MM.1S (cell line): ENCODE measurements around the gene NUMB.

ENCODE experiments used
- DNase-seq: peaks from one replicate; pipeline ENCODE4 v3.0.0-alpha.2; 2015
- H2AFZ ChIP-seq: fragments of 300-600 bp; sonication (generic); 2 replicates; pipeline ENCODE4 v1.6.0; 2016; ENCODE audit warnings: antibody characterized with exemption, low read length
- H3F3A ChIP-seq: fragments of 300-600 bp; sonication (generic); 2 replicates; pipeline ENCODE4 v1.6.1; 2016; ENCODE audit warnings: mild to moderate bottlenecking, antibody characterized with exemption, low read length, moderate library complexity, mixed read lengths; ENCODE audit not compliant: insufficient read depth
- H3K27ac ChIP-seq: fragments of 300-600 bp; sonication (generic); 2 replicates; pipeline ENCODE4 v1.5.1; 2016; ENCODE audit warnings: mild to moderate bottlenecking, low read length
- H3K27me3 ChIP-seq: fragments of 300-600 bp; sonication (generic); replicated peaks from 2 replicates; pipeline ENCODE4 v1.6.0; 2016; ENCODE audit warnings: low read length; ENCODE audit not compliant: insufficient read depth
- H3K36me3 ChIP-seq: fragments of 300-600 bp; sonication (generic); replicated peaks from 2 replicates; pipeline ENCODE4 v1.6.1; 2016; ENCODE audit warnings: mild to moderate bottlenecking, low read length, mixed read lengths; ENCODE audit not compliant: insufficient read depth
- H3K4me1 ChIP-seq: fragments of 300-600 bp; sonication (generic); 2 replicates; pipeline ENCODE4 v1.6.1; 2016; ENCODE audit warnings: low read length, mixed read lengths
- H3K4me2 ChIP-seq: fragments of 300-600 bp; sonication (generic); 2 replicates; pipeline ENCODE4 v1.6.0; 2016; ENCODE audit warnings: low read depth, low read length
- H3K4me3 ChIP-seq: fragments of 300-600 bp; sonication (generic); 2 replicates; pipeline ENCODE4 v1.5.1; 2016; ENCODE audit warnings: low read length, mixed read lengths
- H3K79me2 ChIP-seq: fragments of 300-600 bp; sonication (generic); 2 replicates; pipeline ENCODE4 v1.6.1; 2016; ENCODE audit warnings: mixed run types, low read length, mixed read lengths
- H3K9ac ChIP-seq: fragments of 300-600 bp; sonication (generic); 2 replicates; pipeline ENCODE4 v1.6.1; 2016; ENCODE audit warnings: low read length, mixed read lengths
- H3K9me2 ChIP-seq: fragments of 300-600 bp; sonication (generic); replicated peaks from 2 replicates; pipeline ENCODE4 v1.6.1; 2016; ENCODE audit warnings: mild to moderate bottlenecking, low read length, mixed read lengths; ENCODE audit not compliant: insufficient read depth
- H3K9me3 ChIP-seq: fragments of 300-600 bp; sonication (generic); replicated peaks from 2 replicates; pipeline ENCODE4 v1.6.1; 2016; ENCODE audit warnings: mild to moderate bottlenecking, low read length, mixed read lengths; ENCODE audit not compliant: insufficient read depth
- H4K20me1 ChIP-seq: fragments of 300-600 bp; sonication (generic); 2 replicates; pipeline ENCODE4 v1.6.1; 2016; ENCODE audit warnings: mild to moderate bottlenecking, low read length, moderate library complexity, mixed read lengths; ENCODE audit not compliant: insufficient read depth
- EZH2 ChIP-seq: fragments of 300-600 bp; sonication (generic); optimal IDR thresholded peaks from 2 replicates; pipeline ENCODE3; 2017; ENCODE audit warnings: low read depth, mild to moderate bottlenecking, antibody characterized with exemption, low read length, mixed read lengths
- EZH2phosphoT487 ChIP-seq: fragments of 300-600 bp; sonication (generic); IDR thresholded peaks from 2 replicates; pipeline ENCODE4 v1.6.1; 2018; ENCODE audit warnings: antibody characterized with exemption, low read length
- TF ChIP-seq, protein P1 (sequence below): fragments of 300-600 bp; sonication (generic); IDR thresholded peaks from 2 replicates; pipeline ENCODE4 v1.5.1; 2016; ENCODE audit warnings: antibody characterized with exemption, low read length, mixed read lengths

The NUMB gene

GRCh38 chr14:73376585-73376984 lies 81.8 kb downstream of the NUMB start:
- Histone ChIP-seq H3K79me2 (no peaks in the 10 kb centered on the region), H3K4me2 (no peak overlapping the region), H3K4me1 (no peaks in the 10 kb centered on the region), H3K36me3 (no peaks in the 10 kb centered on the region), H4K20me1 (no peaks in the 10 kb centered on the region), H3K9me3 (no peaks in the 10 kb centered on the region), H3F3A (no peaks in the 10 kb centered on the region), H3K27me3 (no peaks in the 10 kb centered on the region), H3K9ac (no peak overlapping the region), H2AFZ (no peak overlapping the region), H3K4me3 (no peak overlapping the region), H3K9me2 (no peaks in the 10 kb centered on the region), H3K27ac (no peak overlapping the region)
- TF ChIP-seq EZH2phosphoT487 (no peak), EZH2 (no peak)
- TF ChIP-seq, protein P1, sequence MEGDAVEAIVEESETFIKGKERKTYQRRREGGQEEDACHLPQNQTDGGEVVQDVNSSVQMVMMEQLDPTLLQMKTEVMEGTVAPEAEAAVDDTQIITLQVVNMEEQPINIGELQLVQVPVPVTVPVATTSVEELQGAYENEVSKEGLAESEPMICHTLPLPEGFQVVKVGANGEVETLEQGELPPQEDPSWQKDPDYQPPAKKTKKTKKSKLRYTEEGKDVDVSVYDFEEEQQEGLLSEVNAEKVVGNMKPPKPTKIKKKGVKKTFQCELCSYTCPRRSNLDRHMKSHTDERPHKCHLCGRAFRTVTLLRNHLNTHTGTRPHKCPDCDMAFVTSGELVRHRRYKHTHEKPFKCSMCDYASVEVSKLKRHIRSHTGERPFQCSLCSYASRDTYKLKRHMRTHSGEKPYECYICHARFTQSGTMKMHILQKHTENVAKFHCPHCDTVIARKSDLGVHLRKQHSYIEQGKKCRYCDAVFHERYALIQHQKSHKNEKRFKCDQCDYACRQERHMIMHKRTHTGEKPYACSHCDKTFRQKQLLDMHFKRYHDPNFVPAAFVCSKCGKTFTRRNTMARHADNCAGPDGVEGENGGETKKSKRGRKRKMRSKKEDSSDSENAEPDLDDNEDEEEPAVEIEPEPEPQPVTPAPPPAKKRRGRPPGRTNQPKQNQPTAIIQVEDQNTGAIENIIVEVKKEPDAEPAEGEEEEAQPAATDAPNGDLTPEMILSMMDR: no peak
- no peak for DNase-seq

- Histone ChIP-seq H3K27me3 (no peaks in the 10 kb centered on the region), H3K4me3 (no peak overlapping the region), H3K9me2 (no peaks in the 10 kb centered on the region), H3K4me2 (no peak overlapping the region), H3K27ac (no peak overlapping the region), H3K36me3 (no peaks in the 10 kb centered on the region), H2AFZ (no peak overlapping the region), H3K9me3 (no peaks in the 10 kb centered on the region), H3K9ac (no peak overlapping the region), H3K79me2 (no peaks in the 10 kb centered on the region), H3F3A (no peaks in the 10 kb centered on the region), H3K4me1 (no peaks in the 10 kb centered on the region), H4K20me1 (no peaks in the 10 kb centered on the region)
- DNase-seq: no peak
- TF ChIP-seq, protein P1: no peak
- no peak for TF ChIP-seq EZH2phosphoT487
- no peak for TF ChIP-seq EZH2
These were observed 82.5 kb downstream of the NUMB start for GRCh38 chr14:73375861-73376260.

GRCh38 chr14:73374218-73374617 lies 84.1 kb downstream of the NUMB start:
- Histone ChIP-seq H3K4me1 (no peaks in the 10 kb centered on the region), H3K9ac (no peak overlapping the region), H3K9me2 (no peaks in the 10 kb centered on the region), H3K36me3 (no peaks in the 10 kb centered on the region), H2AFZ (no peak overlapping the region), H3K79me2 (no peaks in the 10 kb centered on the region), H3K4me3 (no peak overlapping the region), H3K27me3 (no peaks in the 10 kb centered on the region), H3K4me2 (no peak overlapping the region), H3F3A (no peaks in the 10 kb centered on the region), H3K27ac (no peak overlapping the region), H3K9me3 (no peaks in the 10 kb centered on the region), H4K20me1 (no peaks in the 10 kb centered on the region)
- DNase-seq: no peak
- TF ChIP-seq EZH2: no peak
- no peak for TF ChIP-seq EZH2phosphoT487
- TF ChIP-seq, protein P1: no peak
